Activated effector memory CD4-positive, alpha-beta T cell treated with anti-CD3 and anti-CD28 coated beads, Interleukin-2, amount 50 U/mL, for 16 hours (primary cell): Measurements from ENCODE around the gene SPRY4.
"Not testable (repeated sequence)": the region's sequence is repeated elsewhere in the genome, so short reads cannot be mapped to it uniquely, and the experiment has no call there.

Experiments used
- DNase-seq: peaks from one replicate; pipeline ENCODE4 v3.0.0-alpha.2; 2020

The SPRY4 gene

DNA sequence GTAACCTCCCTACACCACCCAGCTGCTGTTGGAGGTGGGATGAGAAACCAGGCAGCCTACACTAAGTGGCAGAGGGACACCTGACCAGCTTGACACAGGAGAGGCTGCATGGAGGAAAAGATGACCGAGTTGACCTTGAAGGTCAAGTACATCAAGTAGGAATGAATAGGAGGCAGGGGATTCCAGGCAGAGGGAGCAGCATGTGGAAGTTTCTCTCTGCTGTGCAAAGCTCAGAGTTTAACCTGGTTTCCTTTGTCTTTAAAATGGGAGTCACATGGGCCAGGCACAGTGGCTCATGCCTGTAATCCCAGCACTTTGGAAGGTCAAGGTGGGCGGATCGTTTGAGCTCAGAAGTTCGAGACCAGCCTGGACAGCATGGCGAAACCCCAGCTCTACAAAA is 32.6 kb downstream of the SPRY4 start:
- no peak for DNase-seq

DNA sequence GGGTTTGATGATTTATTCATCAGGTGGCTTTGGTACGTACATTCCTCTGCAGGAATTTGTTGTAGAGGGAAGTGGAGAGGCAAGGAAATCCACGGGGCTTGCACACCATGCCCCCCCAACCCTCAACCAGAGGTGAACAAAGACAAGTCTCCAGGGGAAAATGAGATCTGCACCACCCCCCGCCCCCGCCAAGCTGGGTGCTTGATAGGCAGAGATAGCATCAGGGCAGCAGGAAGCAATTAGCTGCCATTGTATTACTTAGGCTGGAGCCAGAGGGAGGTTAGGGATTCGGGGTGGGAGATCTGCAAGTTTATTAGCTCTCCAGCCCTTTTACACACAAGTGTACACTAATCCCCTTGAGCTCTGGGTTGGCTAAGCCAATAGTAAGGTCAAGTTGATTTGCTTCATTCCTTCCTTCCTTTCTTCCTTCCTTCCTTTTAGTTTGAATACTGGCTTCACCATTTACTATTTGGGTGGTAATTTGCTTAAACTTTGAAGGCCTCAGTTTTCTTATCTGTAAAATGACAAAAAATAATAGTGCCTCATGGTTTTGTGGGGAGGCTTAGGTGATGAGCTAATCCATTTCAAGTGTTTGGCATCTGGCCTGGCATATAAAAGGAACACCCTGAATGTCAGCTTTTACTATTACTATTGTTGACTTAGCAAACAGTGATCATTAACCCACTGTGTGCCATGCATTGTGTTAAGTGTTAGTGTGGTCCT is 34.1 kb downstream of the SPRY4 start:
- DNase-seq = no peak

DNA sequence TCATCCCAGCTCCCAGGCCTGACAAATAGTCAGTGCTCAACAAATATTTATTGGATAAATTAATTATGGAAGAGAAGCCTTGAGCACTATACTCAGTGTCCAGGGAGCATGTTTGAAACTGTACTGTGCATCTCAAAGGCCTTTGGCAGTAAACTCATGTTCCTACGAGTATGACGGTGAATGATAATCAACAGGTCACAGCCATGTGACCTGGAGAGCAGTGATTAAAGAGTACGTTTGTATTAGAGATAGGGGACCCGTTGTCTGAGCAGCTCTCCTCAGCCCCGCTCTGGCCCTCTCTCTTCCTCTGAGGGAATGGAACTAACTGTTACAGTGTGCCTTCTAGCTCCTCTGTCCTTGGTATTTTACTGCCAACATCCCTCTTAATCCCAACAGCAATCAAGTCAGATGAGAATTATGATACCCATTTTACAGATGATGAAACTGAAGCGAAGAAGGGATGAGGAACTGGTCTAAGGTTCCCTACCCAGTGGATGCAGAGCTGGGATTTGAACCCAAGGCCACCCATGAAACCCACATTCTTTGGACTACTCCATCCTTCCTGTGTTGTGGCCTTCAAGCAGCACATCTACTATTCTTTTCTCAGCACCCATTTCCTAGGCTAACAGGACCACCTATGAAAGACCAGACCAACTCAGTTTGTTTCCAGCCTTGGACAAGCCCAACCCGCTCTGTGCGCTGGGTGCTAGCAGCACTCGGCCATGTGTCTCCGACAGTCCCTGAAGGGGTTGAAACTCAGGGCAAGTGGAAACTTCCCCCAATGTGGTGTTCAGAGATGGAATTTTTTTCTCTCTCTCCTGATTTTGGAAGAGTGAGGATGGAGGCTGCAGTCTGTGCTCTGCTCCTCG is 34.9 kb downstream of the SPRY4 start:
- DNase-seq = no peak

DNA sequence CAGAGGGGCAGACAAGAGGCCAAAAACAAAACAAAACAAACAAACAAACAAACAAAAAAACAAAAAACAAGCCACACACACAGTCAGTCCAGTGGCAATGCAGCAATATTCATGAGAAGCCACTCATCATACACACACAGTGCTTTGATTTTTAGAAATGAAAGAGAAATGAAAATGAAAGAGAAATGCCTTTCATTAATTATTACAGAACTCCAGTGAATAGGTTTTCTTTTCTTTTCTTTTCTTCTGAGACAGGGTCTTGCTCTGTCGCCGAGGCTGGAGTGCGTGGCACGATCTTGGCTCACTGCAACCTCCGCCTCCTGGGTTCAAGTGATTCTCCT is 36.9 kb downstream of the SPRY4 start:
- DNase-seq = no peak

DNA sequence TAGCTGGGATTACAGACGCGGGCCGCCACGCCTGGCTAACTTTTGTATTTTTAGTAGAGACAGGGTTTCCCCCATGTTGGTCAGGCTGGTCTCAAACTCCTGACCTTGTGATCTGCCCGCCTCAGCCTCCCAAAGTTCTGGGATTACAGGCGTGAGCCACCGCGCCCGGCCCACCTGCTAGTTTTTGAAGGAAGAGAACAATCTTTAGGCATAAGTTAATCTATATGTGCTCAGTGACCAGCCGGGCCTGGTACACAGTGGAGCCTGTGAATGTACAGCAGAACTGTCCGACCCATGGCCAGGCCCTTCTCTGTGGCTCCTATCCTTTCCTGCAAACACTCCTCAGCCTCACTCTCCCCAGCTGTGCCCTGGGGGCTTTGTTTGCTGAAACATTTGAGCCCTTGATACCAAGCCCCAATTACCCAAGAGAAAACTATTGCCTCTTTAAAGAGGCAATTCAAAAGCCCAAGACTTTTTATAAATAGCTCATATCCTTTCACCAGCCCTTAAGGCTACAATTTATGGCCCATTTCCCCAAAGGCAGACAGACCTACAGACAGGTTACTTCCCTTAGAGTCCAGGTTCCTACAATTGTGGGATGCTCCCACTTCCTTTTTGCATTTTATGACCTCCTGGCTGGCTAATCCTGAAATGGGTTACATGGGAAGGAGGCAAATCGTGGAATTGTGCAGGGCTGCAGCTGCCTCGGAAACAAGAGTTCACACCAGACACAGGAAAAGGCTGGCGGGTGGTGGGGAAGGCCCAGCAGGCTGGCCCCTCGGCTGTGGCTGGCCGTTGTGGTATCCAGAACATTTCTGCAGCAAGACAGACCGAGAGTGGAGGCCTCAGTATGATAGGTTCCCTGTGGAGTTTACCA is 37.5 kb downstream of the SPRY4 start:
- DNase-seq = no peak

DNA sequence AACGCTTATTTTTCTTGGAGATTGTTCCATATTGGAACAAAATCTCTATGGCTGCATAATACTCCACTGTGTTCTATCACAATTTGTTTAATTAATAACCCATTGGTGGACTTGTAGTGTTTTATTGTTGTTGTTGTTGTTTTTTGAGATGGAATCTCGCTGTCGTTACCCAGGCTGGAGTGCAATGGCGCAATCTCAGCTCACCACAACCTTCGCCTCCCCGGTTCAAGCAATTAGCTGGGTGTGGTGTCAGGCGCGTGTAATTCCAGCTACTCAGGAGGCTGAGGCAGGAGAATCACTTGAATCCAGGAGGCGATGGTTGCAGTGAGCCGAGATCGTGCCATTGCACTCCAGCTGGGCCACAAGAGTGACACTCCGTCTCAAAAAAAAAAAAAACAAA is 38.7 kb downstream of the SPRY4 start:
- no peak for DNase-seq

DNA sequence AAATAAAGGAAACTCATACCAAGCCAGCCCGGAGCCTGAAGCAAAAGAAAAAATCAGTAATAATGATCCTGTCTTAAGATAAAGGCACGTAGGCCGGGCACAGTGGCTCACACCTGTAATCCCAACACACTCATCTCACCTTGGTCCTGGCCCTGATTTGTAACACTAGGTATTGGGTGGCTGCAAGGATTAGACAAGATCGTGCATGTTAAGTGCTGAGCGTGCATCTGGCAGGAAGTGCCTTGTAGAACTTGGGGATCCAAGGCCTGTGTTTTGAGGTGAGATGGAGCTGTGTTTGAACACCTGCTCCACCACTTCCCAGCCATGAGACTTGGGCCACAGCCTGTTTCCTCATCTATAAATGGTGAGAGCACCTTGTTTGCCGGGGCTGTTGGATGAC is 41.5 kb downstream of the SPRY4 start:
- DNase-seq = no peak

DNA sequence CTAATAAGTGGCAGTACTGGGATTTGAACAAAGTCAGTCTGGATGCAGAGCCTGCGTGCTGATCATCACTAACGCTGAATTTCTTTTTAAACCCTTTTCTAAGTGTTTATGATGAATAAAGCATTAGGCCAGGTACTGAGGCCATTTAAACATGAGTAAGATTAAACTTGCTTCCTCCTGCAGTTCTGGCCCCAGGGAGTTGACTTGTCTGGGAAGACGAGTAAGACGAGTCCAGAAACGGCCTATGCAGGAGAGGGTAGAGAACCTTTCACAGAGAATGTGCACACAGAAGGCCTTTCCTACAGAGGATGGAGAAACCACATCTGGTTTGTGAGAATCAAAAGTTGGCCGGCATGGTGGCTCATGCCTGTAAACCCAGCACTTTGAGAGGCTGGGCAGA is 42.9 kb downstream of the SPRY4 start:
- no peak for DNase-seq

DNA sequence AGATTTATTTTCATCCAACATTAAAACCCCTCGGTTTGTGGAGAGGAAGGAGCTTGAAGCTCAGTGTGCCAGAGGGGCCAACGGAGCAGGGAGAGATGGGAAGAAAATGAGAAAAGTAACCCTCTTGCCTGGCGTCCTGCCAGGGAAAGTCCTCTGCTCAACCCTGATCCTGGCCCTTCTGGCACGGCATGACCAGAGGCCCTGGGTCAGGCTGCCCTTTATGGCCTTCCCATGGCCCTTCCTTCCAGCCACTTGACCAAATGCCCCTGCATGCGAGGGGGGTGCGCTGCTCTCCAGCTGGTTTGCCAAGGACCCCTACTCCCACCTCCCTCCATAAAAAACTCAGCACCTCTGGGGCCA is 43.8 kb downstream of the SPRY4 start:
- no peak for DNase-seq

DNA sequence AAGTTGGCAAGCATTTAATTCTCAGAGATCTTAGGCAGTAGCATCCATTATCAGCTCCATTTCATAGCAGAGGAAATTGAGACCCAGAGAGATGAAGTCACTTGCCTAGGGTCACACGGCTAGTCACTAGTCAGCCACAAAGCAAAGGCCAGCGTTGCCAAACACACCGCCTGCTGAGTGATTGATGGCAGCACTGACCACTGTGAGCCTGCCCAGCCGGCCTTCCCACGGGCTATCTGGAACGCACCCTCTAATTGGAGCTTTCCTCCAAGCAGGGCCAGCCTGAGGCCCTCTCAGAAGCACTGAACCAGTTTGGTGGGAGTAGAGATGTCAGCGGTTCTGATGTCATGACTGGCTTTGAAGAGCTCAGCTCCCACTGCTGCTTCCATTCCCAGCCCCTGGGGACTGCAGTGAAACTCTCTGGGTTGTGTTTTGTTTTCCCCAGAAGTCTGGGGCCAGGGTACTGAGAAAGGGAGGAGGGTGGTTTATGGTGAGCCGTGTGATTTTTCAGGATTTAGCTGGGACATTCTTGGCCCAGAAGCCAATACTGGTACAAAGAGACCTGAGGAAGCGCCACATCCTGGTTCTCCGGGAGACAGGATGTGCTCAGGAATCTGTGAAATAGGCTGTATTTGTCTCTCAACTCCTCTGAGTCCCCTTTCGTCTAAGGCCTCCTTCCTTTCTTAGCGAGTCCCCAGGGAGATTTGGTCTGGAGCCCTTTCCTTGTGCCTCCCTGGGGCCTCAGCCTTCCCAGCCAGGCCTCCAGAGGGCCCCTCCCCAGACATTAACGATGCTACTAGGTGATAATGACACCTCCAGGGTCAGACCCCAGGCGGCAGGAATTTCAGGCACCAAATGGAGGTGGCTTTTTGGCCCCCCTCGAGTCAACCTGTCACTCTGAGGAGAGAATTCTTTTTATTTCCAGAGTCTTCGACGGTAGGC is 44.5 kb downstream of the SPRY4 start:
- DNase-seq = no peak

DNA sequence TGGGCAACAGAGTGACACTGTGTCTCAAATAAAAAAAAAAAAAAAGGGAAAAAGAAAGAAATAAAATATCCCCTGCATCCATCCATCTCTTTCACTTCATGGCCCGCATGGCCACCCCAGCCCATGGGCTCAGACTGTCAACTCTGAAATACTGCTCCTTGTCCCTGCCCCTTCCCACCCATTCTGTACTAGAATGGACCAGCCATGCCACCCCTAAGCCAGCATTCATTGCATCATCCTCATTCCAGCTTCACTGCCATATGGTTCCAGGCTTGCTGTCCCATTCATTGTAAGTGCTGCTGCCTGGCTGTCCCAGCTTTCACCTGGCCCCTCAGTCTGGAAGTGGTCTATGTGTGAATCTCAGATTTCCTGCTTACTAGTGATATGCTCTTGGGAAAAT is 46.2 kb downstream of the SPRY4 start:
- no peak for DNase-seq

DNA sequence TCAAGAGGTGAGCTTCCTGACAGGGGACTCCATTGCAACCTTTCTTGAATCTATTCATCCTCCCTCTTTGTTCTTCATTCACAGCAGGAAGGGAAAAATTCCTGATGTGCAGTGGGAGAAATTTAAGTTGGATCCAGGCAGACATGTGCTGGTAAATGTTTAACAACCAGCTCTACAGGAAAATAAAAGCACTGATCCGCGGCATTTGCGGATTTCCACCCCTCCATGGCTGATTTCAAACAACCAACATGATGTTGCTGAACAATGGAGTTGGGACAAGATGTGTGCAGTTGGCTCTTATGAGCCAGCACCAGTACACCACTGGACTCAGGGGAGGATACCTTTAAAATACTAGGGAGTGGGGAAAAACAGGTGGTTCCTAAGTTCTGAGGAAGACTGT is 47.0 kb downstream of the SPRY4 start:
- DNase-seq = no peak

DNA sequence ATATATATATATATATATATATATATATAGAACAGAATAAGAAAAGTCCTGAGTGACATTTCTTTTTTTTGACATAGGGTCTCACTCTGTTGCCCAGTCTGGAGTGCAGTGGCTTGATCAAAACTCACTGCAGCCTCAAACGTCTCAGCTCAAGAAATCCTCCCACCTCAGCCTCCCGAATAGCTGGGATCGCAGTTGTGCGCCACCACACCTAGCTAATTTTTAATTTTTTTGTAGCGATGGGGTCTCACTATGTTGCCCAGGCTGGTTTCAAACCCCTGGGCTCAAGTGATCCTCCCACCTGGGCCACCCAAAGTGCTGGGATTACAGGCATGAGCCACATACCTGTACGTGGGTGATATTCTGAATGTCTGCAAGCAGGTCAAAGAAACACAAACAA is 48.3 kb downstream of the SPRY4 start:
- DNase-seq = no peak

DNA sequence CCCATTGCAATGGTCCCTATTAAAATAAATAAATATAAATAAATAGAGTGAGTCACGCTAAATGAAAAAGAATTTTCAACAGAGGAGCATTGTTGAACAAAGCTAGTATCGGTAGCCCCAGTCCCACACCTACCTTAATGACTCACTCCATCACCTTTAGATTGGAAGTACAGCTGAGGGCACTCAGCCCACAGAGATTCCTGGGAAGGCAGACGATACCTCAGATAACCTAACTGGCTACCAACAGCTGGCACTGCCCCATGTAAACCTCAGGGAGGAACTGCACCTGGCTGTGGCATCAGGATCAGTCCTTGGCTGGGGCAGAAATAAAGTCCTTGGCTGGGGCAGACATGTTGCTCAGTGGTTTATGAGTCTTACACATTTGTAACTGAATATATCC is 49.3 kb downstream of the SPRY4 start:
- DNase-seq = no peak

DNA sequence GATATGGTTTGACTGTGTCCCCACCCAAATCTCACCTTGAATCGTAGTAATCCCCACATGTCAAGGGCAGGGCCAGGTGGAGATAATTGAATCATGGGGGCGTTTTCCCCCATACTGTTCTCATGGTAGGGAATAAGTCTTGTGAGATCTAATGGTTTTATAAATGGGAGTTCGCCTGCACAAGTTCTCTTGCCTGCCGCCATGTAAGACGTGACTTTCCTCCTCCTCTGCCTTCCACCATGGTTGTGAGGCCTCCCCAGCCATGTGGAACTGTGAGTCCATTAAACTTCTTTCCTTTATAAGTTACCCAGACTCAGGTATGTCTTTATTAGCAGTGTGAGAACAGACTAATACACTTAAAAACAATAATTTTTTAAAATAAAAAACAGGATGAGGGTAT is 52.2 kb downstream of the SPRY4 start:
- not testable (repeated sequence) for DNase-seq

DNA sequence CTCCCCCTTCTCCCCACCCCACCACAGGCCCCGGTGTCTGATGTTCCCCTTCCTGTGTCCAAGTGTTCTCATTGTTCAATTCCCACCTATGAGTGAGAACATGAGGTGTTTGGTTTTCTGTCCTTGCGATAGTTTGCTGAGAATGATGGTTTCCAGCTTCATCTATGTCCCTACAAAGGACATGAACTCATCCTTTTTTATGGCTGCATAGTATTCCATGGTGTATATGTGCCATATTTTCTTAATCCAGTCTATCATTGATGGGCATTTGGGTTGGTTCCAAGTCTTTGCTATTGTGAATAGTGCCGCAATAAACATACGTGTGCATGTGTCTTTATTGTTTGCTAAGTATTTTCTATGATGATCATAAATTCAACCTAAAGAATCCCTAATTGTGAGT is 60.7 kb downstream of the SPRY4 start:
- DNase-seq = not testable (repeated sequence)

DNA sequence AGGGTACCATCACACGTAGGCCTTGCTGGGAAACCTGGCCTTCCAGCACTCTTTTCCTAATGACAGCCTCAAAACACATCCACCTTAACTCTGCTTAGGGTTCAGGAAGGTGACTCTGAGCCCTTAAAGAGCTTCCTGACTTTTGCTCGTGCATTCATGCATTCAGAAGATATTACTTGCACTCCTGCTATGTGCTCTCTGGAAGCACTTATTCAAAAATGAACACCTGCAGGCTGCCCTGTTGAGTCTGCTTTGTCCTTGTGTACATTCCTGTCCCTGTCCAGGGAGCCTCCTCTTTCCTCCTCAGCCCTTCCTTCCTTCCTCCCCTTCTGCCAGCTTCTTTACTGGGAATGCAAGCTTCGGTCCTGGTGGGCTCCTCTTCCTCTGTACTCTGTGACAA is 61.5 kb downstream of the SPRY4 start:
- no peak for DNase-seq

DNA sequence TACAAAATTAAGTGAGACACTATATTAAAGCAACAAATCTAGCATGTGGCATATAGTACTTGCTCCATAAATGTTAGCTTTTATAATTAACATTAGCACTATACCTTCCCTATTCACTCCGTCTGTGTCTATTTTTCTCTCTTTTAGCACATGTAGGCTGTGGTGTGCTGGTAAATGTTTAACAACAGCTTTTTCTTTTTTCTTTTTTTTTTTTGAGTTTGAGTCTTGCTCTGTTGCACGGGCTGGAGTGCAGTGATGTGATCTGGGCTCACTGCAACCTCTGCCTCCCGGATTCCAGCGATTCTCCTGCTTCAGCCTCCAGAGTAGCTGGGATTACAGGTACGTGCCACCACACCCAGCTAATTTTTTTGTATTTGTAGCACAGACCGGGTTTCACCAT is 62.1 kb downstream of the SPRY4 start:
- no peak for DNase-seq
